OCI-M2 (cell line): ENCODE measurements around the gene GLIS1.

Experiments used
- DNase-seq: peaks from one replicate; lab custom pipeline; 2025; ENCODE audit not compliant: unreplicated experiment; lab: John Stamatoyannopoulos, UW

Gene GLIS1

DNA sequence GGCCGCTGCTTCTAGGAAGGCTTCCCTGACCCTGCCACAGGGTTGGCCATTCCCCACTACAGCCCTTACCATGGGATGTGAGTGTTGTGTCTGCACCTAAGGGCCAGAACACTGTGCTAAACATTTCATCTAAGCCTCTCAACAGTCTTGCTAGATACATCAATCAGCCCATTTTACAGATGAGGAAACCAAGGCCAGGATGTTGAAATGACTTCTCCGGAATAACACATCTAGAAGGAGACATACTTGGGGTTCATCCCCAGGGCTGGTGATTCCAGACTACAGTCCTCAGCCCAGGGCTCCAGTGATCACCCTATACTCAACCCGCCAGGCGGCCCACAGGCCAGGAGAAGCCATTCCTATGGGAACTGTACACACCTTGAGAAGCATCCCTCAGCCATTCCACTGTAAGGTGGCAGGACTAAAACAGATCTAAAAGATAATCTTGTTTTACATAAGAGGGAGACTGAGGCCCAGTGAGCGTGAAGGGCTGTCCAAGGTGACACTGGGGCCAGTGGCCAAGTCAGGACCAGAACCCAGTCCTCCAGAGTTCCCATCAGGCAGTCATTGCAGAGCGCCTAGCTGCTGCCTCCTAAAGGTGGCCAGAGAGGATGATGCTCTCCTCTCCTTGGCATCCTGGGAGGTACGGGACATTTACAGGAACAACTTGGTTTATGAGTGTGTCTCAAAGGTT is 119.5 kb downstream of the GLIS1 start:
- DNase-seq = no peak

DNA sequence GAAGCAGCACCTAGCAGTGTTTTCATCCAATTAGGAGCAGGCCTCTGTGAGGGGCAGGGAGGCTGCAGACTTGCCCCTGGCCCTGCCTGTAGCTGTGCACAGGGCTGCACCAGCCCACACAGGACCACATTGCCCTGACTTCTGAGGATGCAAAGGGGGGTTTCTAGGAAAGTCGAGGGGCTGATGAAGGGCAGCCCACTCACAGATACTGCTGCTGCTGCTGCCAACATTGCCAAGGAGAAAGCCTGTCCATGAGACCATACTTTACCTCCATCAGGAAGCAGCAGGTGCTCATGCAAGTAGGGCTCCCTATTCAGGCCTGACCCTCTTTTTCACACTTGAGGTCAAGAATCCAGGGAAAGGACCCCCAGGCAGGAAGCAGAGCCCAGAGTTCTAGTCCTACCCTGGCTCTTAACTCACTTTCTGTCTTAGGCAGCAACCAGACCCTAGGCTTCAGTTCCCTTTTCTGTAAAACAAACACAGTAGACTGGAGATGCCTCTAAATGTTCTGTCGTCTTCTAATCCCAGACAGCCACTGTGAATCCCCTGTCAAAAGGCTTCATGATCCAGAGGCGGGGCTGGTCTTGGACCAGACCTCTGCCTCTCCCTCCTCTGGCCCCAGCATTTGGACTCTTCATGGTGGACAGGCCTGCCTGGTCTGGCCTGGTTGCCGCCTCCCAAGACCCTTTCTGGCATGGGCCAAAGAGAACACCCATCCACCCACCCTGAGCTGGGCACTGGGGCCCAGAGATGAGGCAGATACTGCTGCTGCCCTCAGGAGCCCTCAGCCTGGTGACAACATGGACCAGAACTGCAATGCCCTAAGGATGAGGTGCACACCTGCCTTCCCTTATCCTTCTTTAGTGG is 120.2 kb downstream of the GLIS1 start:
- DNase-seq = no peak

DNA sequence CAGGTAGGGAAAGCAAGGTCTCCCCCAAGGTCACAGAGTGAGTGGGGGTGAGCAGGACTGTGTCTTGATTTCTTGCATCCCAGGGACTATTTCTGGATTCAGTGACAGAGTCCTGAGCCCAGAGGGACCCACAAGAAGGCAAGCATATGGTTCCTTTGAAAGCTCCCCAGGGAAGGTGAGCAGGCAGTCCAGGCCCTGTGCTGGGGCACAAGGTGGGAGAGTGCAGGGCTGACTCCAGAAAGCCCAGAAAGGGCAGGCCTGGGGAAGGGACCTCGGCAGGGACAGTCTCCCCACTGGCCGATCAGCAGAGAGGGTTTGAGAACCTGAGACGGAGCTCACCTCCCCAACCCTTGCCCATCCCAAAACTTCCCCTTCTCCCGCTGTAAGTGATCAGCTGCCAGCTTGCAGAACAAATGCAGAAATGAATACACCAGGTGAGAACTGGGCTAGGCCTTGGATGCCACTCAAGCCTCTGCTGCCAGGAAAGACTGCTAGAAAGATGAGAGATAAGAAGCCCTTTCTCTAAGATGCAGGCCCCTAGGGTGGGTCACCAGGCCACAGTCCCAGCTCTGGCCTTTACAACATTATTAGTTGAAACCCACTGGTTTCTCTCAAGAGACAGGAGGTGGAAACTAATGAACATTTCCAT is 121.0 kb downstream of the GLIS1 start:
- DNase-seq = no peak

DNA sequence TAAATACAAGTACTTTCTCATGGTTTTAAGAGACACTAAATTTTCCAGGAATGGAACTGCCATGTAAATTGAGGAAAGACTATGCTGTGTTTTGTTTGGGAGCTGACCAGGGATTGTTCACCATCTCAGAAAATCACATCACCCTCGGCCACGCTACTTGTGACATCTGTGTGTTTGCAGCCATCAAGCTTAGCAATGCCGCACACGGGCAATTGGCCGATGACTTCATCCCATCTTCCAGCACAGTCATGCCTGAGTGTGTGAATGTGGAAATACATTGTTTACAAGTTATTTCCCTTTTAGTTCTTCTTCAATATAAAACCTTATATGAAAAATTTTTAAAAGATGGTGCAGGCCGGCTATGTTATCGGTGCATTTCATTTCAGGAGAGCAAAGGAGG is 121.6 kb downstream of the GLIS1 start:
- no peak for DNase-seq

DNA sequence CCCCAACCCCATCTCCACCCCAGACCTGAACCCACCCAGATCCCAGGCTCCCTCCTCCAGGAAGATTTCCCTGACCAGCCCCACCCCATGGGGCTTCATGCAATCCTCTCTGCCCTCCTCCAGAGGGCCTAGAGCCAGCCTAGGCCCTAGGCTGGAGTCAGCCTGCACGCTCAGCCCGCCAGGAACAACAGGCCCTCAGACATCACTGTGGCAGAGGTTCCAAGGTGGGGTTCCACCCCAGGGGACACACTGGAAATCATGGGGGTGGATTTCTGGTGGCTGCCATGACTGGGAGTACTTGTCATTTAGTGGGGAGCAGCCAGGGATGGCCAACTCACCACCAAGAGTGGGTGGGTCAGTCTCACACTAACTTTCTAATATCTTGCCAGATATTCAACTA is 122.0 kb downstream of the GLIS1 start:
- no peak for DNase-seq

DNA sequence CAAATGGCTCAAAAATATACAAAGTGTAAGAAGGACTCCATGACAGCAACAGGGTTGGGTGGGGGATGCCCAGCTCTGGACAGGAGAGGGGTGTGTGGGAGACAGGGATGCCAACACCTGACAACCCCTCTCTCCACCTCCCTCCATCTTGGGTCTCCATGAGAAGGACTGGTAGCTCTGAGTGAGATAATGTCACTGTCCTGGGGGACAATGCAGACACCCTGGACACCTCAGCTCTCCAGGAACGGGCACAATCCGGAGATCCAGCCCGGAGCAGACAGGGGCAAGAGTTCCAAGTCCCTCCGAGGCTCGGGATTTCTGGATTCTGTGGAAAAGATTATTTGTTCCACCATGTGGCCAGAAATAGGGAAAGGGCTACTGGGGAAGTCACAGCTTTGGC is 122.5 kb downstream of the GLIS1 start:
- no peak for DNase-seq

DNA sequence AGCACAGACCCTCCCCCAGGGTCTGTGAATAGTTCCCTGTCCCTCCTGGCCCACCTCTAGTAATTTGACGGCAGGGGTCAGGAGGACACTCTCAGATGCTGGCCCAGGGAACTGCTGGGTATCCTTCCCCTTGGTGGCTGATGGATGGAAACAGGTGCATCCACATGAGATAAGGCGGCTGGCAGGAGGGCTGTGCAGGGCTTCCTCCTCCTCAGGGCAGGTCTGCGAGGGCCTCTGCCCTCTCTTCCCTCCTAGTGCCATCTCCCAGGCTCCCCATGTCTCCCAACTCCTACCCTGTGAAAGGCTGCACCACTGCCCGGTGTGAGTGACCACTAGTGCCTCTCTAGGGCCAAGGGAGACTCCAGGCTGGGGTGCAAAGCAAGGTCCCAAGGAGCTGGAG is 123.9 kb downstream of the GLIS1 start:
- no peak for DNase-seq

DNA sequence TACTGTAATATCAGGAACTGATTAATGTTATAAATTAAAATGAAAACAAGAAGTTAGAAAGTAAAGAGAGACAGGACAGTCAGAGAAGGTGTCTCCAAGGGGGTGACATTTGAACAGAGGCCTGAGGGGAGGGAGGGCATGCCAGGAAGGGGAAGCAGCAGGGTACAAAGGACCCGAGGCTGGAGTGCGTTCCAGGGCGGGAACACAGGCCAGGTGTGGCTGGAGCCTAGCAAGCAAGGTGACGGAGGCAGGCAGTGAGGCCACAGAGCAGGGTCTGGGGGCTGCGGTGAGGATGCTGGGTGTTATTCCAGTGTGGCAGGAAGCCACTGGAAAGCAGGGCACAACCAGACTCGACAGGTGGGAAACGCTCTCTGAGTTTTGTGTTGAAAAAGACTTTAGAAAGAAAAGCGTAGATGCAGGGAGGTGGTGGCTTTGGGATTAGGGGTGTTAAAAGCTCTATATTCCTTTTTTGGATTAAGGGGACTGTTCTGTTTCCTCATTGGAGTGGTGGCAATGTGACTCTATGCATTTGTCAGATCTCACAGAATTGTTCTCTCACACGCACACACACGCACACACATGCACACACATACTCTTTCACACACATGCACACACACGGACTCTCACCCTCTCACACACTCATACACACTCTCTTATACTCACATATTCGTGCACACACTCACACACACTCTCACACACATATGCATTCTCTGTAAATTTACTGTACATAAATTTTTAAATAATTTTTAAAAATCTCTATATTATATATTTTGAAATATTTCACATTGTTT is 124.5 kb downstream of the GLIS1 start:
- DNase-seq = no peak

DNA sequence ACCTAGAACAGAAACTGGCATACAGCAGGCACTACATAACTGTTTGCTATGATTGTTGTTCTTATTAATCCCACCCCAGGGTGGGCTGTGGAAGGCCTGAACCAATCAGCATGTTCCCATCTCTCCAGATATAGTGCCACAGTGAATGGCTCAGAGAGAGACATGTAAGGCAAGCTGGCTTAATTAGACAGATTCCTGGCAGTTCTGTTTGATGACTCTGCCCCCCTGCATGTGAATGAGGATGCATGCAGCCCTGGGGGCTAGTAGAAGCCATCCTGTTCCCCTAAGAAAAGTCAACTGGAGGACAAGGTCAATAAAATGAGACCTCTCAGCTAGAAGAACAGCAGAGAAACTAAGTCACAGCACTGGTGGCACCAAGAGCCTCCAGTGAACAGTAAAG is 130.3 kb downstream of the GLIS1 start:
- DNase-seq = no peak

DNA sequence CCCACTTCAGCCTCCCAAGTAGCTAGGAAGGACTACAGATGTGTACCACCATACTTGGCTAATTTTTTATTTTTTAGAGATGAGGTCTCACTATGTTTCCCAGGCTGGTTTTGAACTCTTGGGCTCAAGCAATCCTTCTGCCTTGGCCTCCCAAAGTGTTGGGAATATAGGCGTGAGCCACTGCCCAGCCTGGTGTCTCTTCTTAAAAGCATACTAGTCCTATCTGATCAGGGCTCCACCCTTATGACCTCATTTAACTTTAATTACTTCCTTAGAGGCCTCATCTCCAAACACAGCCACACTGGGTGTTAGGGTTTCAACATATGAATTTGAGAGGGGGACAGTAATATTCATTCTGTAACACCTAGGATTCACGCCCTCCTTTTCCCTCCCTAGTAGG is 130.9 kb downstream of the GLIS1 start:
- no peak for DNase-seq

DNA sequence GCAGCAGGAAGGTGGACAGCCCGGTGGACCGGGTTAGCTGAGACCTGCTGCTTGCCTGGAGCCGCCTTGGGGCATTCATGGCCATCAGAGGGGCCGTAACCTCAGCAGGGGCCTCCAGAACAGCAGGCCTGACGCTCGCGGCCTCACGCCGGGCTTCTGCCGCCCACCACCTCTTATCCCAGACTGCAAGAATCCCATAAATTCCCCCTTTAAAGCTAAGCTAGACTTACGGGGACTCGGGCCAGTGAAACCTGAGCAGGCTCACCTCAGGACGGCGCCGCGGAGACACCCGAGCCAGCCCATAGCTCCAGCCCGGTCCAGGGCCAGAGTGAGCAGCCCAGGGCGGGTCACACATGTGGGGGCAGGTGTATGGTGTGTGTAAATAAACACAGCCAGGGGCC is 132.3 kb downstream of the GLIS1 start:
- no peak for DNase-seq

DNA sequence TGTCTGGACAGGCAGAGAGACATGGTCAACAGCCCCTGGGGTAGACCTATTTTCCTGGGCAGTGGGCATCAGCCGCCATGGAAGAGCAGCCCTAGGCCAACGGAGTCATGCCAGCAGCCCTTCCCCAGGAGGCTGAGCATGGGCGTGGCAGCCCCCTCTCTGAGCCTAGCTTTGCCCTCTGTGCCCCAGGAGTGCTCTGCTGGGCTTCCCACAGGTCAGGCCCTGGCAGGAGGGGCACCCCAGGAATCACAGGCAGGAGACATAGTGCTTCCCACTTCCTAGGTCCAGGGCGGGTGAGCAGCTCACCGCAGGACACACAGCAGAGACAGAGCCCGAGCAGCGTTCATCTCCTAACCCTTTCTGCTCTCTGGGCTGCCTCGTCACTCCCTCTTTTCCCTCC is 132.8 kb downstream of the GLIS1 start:
- no peak for DNase-seq

DNA sequence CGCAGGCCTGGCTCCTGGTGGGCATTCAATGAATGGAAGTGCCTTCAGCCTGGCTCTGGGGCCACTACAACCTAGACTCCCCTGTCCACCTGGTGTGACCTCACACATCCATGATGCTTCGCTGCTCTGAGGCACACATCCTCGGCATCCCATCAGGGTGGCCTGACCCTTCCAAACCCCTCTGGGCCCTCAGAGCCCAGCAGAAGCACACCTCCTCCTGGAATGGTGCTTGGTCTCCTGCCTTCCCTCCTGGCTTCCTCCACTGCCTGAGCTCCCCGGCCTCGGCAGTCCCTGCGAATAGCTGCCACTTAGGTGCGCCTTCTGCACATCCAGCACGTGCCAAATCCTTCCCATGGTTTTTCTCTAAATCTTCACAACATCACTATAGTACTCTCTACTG is 133.8 kb downstream of the GLIS1 start:
- no peak for DNase-seq

DNA sequence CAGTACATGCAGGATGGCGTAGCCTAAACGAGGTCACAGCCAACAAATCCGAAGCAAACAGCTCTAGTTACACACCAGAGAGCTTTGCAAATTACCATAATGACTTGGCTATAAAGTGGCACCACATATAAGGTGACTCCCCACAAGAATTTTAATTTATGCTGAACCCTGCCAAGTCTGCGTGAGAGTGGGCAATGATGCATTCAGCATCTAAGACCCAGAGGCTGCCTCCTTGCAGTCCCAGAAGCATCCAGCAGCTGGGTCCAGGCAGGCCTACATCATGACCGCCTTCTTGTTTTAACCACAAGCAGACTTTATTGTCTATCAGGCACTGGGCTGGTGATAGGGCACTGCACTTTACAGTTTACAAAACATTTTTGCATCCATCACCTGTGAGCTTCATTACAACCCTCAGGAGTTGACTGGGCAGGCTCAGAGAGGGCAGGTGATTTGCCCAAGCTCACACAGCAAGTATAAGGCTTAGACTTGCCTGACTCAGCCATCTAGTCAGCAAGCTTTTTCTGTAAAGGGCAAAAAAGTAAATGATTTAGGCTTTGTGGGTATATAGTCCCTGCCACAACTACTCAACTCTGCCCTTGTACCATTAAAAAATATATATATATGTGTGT is 134.6 kb downstream of the GLIS1 start:
- DNase-seq = no peak

DNA sequence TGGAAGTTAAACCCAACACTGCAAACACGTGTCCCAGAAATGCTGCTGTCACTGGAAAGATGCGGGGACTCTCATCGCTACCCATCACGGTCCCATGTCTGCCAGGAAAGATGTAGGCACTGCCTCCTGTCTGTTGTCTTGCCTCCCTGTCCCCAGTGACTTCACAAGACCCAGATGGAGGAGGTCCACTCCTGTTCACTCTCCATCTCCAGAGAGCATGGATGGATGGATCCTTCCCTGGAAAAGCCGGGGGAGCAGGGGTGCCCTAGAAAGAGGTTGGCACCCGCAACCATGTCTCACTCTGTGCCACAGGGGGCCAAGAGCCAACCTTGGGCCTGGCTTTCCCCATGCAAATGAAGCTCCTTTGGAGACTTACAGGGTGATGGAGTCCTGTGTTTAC is 135.5 kb downstream of the GLIS1 start:
- no peak for DNase-seq

DNA sequence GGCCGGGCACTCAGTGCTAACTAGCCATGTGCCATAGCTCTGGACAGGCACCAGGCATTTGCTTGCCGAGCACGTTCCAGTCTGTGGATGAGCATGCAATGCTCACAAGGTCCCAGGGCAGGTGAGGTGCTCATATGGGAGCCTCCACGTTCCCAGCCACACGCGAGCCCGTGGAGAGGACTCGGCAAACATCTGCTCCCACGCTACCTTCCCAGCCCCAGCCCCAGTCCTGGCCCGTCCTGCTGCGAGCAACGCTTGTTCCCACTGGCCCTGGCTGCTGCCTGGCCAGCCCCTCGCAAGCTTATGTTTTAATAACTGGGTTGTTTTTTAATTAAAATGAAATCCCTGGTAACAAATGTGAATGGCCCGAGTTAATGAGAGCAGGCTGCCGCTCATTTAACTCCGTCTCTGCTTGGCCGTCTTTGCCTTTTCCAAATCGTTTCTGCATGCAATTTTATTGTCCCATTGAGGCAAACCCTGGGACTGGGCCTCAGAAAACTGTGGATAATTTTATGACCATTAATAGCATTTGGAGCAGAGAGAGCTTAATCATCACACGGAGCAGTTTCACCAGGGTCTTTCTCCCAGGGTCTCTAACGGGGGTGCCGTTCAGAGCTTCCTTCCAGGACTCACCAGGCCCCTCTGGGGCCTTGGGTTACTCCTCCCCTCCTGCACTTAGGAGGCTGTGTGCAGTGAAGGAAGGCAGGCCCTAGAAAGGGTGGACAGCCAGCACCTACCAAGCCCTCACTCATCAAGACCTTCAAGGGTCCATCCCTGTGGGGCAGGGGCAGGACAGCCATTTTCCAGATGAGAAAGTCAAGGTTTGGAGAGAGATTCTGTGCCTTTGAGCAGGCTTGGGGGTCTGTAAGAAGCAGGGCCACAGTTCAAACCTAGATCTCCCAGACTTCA is 136.8 kb downstream of the GLIS1 start:
- no peak for DNase-seq

DNA sequence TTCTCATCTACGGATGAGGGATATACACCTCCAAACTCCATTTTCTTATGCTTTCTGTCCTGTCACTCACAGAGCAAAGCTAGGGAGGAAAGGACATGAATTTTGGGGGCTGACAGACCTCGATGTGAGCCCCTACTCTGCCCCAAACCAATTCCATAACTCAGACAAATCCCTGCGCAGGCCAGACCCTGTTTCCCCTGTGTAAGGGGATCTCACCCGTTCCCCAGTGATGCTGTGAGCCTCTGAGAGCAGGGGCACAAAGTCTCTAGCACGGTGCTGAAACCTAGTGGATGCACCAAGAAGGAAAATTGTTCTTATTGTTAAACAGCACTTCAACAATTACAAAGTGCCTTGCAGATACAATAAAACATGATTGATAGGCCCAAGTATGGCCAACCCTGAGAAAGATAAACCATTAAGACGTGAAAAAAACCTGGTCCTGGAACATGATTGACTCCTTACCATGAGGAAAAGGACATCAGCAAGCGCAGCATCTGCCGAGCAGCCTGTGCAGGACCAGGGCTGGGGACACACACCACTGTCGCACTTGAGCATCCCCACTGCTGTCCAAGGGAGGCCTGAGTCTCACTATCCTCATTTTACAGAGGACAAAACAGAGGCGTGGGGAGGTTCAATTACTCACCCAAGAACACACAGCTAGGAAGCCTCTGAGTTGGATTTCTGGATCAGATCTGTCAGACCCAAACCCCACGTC is 137.8 kb downstream of the GLIS1 start:
- DNase-seq = no peak

DNA sequence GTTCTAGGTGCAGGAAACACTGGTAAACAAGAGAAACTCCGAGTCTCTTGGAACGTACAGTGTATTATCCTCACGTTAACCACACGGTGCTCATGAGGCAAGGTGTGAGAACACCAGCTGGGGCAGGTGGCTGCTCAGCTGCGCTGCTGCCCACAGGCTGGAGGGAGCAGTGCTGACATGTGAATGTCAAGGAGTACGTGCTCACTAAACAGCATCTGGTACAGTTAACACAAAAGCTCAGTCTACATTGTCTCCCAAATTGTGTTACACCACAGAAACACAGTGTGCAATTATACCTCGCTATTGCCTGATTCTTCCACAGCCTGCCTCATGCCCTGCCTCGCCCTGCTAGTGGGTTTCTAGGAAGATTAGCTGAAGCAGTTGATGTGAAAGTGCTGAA is 138.4 kb downstream of the GLIS1 start:
- no peak for DNase-seq

DNA sequence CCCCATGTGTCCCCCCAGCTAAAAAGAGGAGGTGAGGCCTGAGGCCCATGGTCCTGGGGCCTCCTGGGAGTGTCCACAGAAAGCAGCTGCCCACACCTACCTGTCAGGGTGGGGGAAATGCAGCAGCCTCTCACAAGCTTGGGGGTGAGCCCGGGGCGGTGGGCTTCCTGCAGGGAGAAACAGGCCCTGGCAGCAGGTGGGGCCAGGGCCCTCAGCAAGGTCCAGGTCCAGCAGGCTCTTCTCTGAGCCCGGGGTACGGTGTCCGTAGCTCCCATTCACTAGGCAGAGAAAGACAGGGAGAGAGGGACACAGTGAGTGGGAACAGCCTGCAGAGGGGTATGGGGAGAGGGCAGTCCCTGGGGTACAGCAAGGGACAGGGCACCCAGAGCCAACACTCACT is 139.0 kb downstream of the GLIS1 start:
- DNase-seq = no peak
